Measurements from ENCODE around the gene ERC2.

DNA sequence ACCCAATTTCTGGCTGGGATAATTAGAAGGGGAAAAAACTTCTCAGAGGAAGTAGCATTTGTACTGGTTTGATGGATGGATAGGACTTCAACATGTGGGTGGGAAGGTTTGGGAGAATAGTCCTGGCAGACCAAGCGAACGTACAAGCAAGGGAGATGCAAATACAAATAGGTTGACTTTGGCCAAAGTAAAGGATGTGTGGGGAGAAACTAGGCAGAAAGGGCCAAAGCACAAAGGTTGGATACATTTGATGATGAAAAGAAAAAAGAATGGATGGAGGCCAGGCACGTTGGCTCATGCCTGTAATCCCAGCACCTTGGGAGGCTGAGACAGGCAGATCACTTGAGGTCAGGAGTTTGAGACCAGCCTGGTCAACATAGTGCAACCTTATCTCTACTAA is 63.4 kb downstream of the ERC2 start:
- TF ChIP-seq, protein P1, sequence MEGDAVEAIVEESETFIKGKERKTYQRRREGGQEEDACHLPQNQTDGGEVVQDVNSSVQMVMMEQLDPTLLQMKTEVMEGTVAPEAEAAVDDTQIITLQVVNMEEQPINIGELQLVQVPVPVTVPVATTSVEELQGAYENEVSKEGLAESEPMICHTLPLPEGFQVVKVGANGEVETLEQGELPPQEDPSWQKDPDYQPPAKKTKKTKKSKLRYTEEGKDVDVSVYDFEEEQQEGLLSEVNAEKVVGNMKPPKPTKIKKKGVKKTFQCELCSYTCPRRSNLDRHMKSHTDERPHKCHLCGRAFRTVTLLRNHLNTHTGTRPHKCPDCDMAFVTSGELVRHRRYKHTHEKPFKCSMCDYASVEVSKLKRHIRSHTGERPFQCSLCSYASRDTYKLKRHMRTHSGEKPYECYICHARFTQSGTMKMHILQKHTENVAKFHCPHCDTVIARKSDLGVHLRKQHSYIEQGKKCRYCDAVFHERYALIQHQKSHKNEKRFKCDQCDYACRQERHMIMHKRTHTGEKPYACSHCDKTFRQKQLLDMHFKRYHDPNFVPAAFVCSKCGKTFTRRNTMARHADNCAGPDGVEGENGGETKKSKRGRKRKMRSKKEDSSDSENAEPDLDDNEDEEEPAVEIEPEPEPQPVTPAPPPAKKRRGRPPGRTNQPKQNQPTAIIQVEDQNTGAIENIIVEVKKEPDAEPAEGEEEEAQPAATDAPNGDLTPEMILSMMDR (IDR thresholded peaks at IDR 0.05; ENCODE audit: extremely low read depth in 1 of 2, insufficient read depth in 1 of 2, low read depth in 1 of 2, low read length in 2 of 2) = no peak
- no peak for TF ChIP-seq POLR2A (IDR thresholded peaks at IDR 0.05; ENCODE audit: low read depth, low read length)
